ENCODE measurements around the gene RHOD. TPM values are rescaled to one million over a fixed set of nuclear protein-coding genes. Genes with fewer than 3 reads are reported as not detected.

RHOD gene
- total RNA-seq, 2 donors from 2014 or later: 17.1 to 18.1 TPM

- Histone ChIP-seq H3K27ac (ENCODE audit: low read depth, low read length) (no peak overlapping the region), H3K4me3 (ENCODE audit: low read length) (peak overlapping the region; percentile 83), H3K9ac (ENCODE audit: extremely low read depth, low read length, poor library complexity, severe bottlenecking) (peak overlapping the region; percentile 51), H3K27me3 (ENCODE audit: control insufficient read depth, insufficient read depth, low read length, poor library complexity, severe bottlenecking) (no peaks in the 10 kb centered on the region), H3K36me3 (ENCODE audit: control insufficient read depth, insufficient read depth, low read length) (no peaks in the 10 kb centered on the region), H3K4me1 (ENCODE audit: control insufficient read depth, insufficient read depth, low read length) (peaks cover 19% of the 10 kb centered on the region), H3K9me3 (ENCODE audit: control insufficient read depth, low read length) (no peaks in the 10 kb centered on the region)
- Mint-ChIP-seq H3K4me1 (peaks cover 15% of the 10 kb centered on the region), H3K27ac (peak overlapping the region; percentile 16), H3K9me3 (no peaks in the 10 kb centered on the region), H3K27me3 (ENCODE audit: insufficient read depth) (no peaks in the 10 kb centered on the region), H3K36me3 (ENCODE audit: low read depth) (no peaks in the 10 kb centered on the region), H3K4me3 (peak overlapping the region; percentile 64)
- TF ChIP-seq CTCF (conservative IDR thresholded peaks at IDR 0.05): no peak
- WGBS, 2 experiments (ENCODE audit: insufficient coverage in 1 of 2, insufficient read length in 1 of 2): 57 to 67% methylated on average over 17 of the region's 17 CpGs
- no peak for DNase-seq
Measured at GRCh38 chr11:67055812-67056211, 835 bp upstream of the RHOD start.

DNA sequence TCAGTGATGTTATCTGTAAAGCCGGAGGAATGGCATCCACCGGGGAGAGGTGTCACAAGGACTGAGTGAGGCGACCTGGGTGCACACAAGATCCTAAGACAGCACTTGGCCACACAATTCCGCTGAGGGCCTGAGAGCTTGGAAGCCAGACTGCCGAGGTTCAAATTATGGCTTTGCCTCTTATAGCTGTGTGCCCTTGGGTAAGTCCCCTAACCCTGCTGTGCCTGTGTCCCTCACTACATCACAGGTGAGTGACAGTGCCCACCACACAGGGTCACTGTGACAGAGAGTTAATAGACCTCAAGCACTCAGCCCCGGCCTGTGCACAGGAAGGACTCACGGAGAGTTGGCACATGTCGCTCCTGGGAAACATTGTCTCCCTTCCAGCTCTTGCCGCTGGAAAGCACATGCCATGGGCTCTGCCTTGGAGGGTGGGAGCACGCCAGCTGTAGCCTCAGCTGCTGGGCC is 592 bp downstream of the RHOD start:
- 78 to 79% methylated on average over 9 to 10 of the region's 10 CpGs for WGBS, 2 experiments (ENCODE audit: insufficient coverage in 1 of 2, insufficient read length in 1 of 2)
- Mint-ChIP-seq H3K4me1 (peaks cover 15% of the 10 kb centered on the region), H3K27me3 (ENCODE audit: insufficient read depth) (no peaks in the 10 kb centered on the region), H3K27ac (no peak overlapping the region), H3K36me3 (ENCODE audit: low read depth) (peaks cover 3% of the 10 kb centered on the region), H3K9me3 (no peaks in the 10 kb centered on the region), H3K4me3 (peak overlapping the region; percentile 64)
- Histone ChIP-seq H3K4me3 (ENCODE audit: low read length) (peak overlapping the region; percentile 83), H3K27me3 (ENCODE audit: control insufficient read depth, insufficient read depth, low read length, poor library complexity, severe bottlenecking) (no peaks in the 10 kb centered on the region), H3K9me3 (ENCODE audit: control insufficient read depth, low read length) (no peaks in the 10 kb centered on the region), H3K36me3 (ENCODE audit: control insufficient read depth, insufficient read depth, low read length) (no peaks in the 10 kb centered on the region), H3K9ac (ENCODE audit: extremely low read depth, low read length, poor library complexity, severe bottlenecking) (peak overlapping the region; percentile 51), H3K27ac (ENCODE audit: low read depth, low read length) (no peak overlapping the region), H3K4me1 (ENCODE audit: control insufficient read depth, insufficient read depth, low read length) (peaks cover 23% of the 10 kb centered on the region)
- no peak for DNase-seq
- TF ChIP-seq CTCF (conservative IDR thresholded peaks at IDR 0.05): no peak

GRCh38 chr11:67058506-67058905 is 1.9 kb downstream of the RHOD start:
- Mint-ChIP-seq H3K9me3 (no peaks in the 10 kb centered on the region), H3K27ac (no peak overlapping the region), H3K27me3 (ENCODE audit: insufficient read depth) (no peaks in the 10 kb centered on the region), H3K36me3 (ENCODE audit: low read depth) (peaks cover 3% of the 10 kb centered on the region), H3K4me3 (no peak overlapping the region), H3K4me1 (peaks cover 15% of the 10 kb centered on the region)
- Histone ChIP-seq H3K27ac (ENCODE audit: low read depth, low read length) (no peak overlapping the region), H3K9me3 (ENCODE audit: control insufficient read depth, low read length) (no peaks in the 10 kb centered on the region), H3K4me3 (ENCODE audit: low read length) (no peak overlapping the region), H3K36me3 (ENCODE audit: control insufficient read depth, insufficient read depth, low read length) (no peaks in the 10 kb centered on the region), H3K27me3 (ENCODE audit: control insufficient read depth, insufficient read depth, low read length, poor library complexity, severe bottlenecking) (no peaks in the 10 kb centered on the region), H3K4me1 (ENCODE audit: control insufficient read depth, insufficient read depth, low read length) (peaks cover 24% of the 10 kb centered on the region), H3K9ac (ENCODE audit: extremely low read depth, low read length, poor library complexity, severe bottlenecking) (no peak overlapping the region)
- TF ChIP-seq CTCF (conservative IDR thresholded peaks at IDR 0.05): no peak
- no peak for DNase-seq
- WGBS, 2 experiments (ENCODE audit: insufficient coverage in 1 of 2, insufficient read length in 1 of 2): 70 to 85% methylated on average over 5 to 8 of the region's 8 CpGs
